LNCaP clone FGC (cell line): ENCODE measurements around the gene AVP.

Experiments used
- DNase-seq: peaks from one replicate; pipeline ENCODE4 v3.0.0-alpha.2; 2011; ENCODE audit warnings: low read depth
- H3K4me3 ChIP-seq: 2 replicates; pipeline ENCODE4 v1.5.1; 2011; ENCODE audit warnings: mild to moderate bottlenecking, low read depth, low read length, control low read depth
- TF ChIP-seq, protein P1 (sequence below): IDR thresholded peaks from 2 replicates; pipeline ENCODE4 v1.5.1; 2012; ENCODE audit warnings: mild to moderate bottlenecking; ENCODE audit not compliant: control insufficient read depth, insufficient read depth; ENCODE audit errors: extremely low read depth

The AVP gene

GRCh38 chr20:3051385-3052019, 33.0 kb downstream of the AVP start:
- TF ChIP-seq, protein P1, sequence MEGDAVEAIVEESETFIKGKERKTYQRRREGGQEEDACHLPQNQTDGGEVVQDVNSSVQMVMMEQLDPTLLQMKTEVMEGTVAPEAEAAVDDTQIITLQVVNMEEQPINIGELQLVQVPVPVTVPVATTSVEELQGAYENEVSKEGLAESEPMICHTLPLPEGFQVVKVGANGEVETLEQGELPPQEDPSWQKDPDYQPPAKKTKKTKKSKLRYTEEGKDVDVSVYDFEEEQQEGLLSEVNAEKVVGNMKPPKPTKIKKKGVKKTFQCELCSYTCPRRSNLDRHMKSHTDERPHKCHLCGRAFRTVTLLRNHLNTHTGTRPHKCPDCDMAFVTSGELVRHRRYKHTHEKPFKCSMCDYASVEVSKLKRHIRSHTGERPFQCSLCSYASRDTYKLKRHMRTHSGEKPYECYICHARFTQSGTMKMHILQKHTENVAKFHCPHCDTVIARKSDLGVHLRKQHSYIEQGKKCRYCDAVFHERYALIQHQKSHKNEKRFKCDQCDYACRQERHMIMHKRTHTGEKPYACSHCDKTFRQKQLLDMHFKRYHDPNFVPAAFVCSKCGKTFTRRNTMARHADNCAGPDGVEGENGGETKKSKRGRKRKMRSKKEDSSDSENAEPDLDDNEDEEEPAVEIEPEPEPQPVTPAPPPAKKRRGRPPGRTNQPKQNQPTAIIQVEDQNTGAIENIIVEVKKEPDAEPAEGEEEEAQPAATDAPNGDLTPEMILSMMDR: no peak
- H3K4me3 ChIP-seq: no peak overlapping the region
- no peak for DNase-seq

DNA sequence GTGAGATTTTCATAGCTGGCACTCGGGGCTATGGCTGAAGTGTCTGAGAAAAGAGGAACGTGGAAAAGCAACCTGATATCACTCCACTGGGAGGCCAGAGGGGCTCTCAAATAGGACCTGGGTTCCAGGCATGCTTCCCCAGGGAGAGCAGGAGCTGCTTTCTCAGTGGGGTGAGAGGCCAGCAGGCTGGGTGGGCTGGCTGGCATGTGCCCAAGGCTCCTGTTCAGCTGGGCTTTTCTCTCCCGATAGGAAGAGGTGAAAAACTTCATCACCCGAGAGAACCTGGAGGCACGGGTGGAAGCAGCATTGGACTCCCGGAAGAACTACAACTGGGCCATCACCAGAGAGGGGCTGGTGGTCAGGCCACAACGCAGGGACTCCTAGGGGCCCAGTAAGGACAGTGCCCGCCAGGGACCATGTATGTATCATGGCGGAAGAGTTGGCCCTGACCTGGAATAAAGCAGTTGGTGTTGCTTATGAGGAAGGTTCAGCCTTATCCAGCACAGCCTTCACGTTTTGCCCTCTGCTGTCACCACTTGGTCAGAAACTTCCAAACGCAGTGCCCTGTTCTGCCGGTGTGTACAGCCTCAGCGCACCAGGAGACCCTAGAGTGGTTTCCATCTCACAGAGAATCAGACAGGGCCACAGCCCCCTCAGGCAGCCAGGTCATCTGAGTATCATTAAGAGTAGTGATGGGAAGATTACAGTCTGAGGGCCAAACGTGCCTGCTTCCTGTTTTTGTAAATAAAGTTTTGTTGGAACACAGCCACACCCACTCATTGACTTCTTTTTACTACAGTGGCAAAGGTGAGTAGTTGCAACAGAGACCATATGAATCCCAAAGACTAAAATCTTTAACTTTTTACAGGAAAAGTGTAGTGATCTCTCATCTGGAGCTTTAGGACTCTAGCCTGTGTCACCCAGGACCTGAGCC, 36.8 kb downstream of the AVP start:
- TF ChIP-seq, protein P1: no peak
- H3K4me3 ChIP-seq: peak overlapping the region; percentile 85
- DNase-seq: no peak

DNA sequence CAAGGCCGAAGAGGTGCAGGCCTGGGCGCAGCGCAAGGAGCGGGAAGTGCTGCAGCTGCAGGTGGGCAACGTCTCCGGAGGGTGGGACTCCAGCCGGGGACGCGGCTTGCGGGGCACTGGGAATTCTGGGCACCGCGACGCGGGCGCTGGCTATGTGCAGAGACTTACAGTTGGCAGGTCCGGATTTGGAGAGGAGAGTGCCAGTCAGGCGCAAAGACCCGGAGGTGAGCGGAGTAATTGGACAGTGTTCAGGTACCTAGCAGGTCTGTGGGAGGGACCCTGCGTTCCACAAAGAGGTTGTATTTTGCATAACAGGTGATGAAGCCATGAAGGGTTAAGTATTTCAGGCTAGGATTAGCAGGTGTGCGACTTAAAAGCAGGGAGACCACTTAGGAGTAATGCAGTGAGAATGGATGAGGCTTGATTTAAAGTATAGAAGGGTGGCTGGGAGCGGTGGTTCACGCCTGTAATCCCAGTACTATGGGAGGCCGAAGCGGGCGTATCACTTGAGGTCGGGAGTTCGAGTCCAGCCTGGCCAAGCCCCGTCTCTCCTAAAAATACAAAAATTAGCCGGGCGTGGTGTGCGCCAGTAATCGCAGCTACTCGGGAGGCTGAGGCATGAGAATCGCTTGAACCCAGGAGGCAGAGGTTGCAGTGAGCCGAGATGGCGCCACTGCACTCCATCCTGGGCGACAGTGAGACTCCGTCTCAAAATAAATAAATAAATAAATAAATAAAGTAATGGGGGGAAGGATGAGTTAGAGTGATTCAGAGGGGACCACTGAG, 37.7 kb downstream of the AVP start:
- TF ChIP-seq, protein P1: no peak
- DNase-seq: peak; percentile 75
- peak overlapping the region; percentile 85 for H3K4me3 ChIP-seq

GRCh38 chr20:3045816-3046676, 38.5 kb downstream of the AVP start, which contains the start of gene MRPS26:
MRPS26 (plus strand) TSS chr20:3046052; CDS start chr20:3046069, 17 bp downstream.
- peak within 1 kb of the TSS; percentile 85 for H3K4me3 ChIP-seq
- TF ChIP-seq, protein P1: no peak
- peak; percentile 66 for DNase-seq

DNA sequence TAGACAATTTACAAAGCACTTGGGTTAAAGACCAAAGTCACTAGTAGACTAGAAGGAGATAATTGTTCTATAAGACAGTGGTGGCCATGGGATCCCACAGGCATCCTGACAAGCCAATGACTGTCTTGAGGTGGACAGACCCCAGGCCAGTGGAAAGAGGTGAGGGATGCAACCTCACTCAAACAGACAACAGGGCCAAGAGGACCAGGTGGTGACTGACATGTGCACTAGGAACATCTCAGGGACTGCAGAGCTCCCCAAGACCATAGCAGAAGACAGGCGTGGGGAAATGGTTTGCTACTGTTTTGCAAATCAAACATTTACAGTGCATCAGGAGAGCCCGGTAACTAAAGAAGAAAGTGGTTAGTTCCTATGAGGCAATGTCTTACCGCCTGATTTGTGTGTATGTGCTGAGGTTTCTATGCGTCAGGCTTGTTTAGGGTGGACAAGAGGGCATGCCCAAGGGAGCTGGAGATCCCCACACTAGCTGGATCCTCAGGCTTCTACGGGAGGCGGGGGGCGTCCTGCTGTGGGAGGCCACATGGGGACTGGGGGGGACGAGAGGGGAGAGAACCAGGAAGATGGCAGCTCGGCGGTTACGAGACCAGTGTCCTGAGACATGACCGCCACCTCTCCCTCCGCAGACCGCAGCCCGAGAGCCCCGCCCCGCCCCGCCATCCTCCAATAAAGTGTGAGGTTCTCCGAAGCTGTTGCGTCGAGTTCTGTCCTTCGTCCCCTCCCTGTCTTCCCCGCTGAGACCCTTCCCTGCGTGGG, 39.3 kb downstream of the AVP start:
- no peak for DNase-seq
- TF ChIP-seq, protein P1: no peak
- peak overlapping the region; percentile 85 for H3K4me3 ChIP-seq
